Loucy (cell line): ENCODE data around the gene PTPRN2.

Source experiments
- H2AFZ ChIP-seq: fragments of 200-600 bp; sonication (generic); 2 replicates; pipeline ENCODE4 v1.6.0; 2016; ENCODE audit warnings: antibody characterized with exemption, mild to moderate bottlenecking, low read length, moderate library complexity
- H3F3A ChIP-seq: fragments of 200-600 bp; 2 replicates; pipeline ENCODE4 v1.6.0; 2016; ENCODE audit warnings: antibody characterized with exemption, low read depth, mild to moderate bottlenecking
- H3K27me3 ChIP-seq: fragments of 200-600 bp; sonication (generic); 2 replicates; pipeline ENCODE4 v1.6.1; 2014; ENCODE audit warnings: low read length, mild to moderate bottlenecking; ENCODE audit not compliant: insufficient read depth, poor library complexity, severe bottlenecking
- H3K36me3 ChIP-seq: fragments of 200-600 bp; sonication (generic); 2 replicates; pipeline ENCODE4 v1.6.1; 2016; ENCODE audit warnings: low read length; ENCODE audit not compliant: insufficient read depth
- H3K4me1 ChIP-seq: fragments of 200-600 bp; sonication (generic); 2 replicates; pipeline ENCODE4 v1.5.1; 2014; ENCODE audit warnings: low read length, mild to moderate bottlenecking; ENCODE audit not compliant: insufficient read depth, poor library complexity, severe bottlenecking
- H3K4me2 ChIP-seq: fragments of 200-600 bp; sonication (generic); 2 replicates; pipeline ENCODE4 v1.6.0; 2014; ENCODE audit warnings: antibody characterized with exemption, low read length, low read depth, mild to moderate bottlenecking; ENCODE audit not compliant: poor library complexity, severe bottlenecking
- H3K4me3 ChIP-seq: fragments of 200-600 bp; sonication (generic); 2 replicates; pipeline ENCODE4 v1.5.1; 2014; ENCODE audit warnings: low read length, mild to moderate bottlenecking, mixed read lengths; ENCODE audit not compliant: poor library complexity, severe bottlenecking
- H3K79me2 ChIP-seq: fragments of 200-600 bp; sonication (generic); 2 replicates; pipeline ENCODE4 v1.6.1; 2014; ENCODE audit warnings: low read length; ENCODE audit not compliant: insufficient read depth
- H3K9ac ChIP-seq: fragments of 200-600 bp; sonication (generic); 2 replicates; pipeline ENCODE4 v1.6.0; 2014; ENCODE audit warnings: mild to moderate bottlenecking, low read depth, low read length, moderate library complexity; ENCODE audit not compliant: poor library complexity, severe bottlenecking
- H3K9me2 ChIP-seq: fragments of 200-600 bp; sonication (generic); replicated peaks from 2 replicates; pipeline ENCODE4 v1.6.1; 2016; ENCODE audit warnings: low read depth, low read length, mixed read lengths
- H3K9me3 ChIP-seq: fragments of 200-600 bp; sonication (generic); 2 replicates; pipeline ENCODE4 v1.6.1; 2014; ENCODE audit warnings: mild to moderate bottlenecking, antibody characterized with exemption, low read length, low read depth; ENCODE audit not compliant: insufficient read depth
- H4K20me1 ChIP-seq: fragments of 200-600 bp; sonication (generic); 2 replicates; pipeline ENCODE4 v1.6.0; 2014; ENCODE audit warnings: antibody characterized with exemption, low read length, mild to moderate bottlenecking; ENCODE audit not compliant: insufficient read depth, poor library complexity, severe bottlenecking
- EZH2phosphoT487 ChIP-seq: fragments of 200-600 bp; IDR thresholded peaks from 2 replicates; pipeline ENCODE4 v1.6.1; 2018; ENCODE audit warnings: antibody characterized with exemption, mild to moderate bottlenecking, moderate library complexity, borderline replicate concordance
- TF ChIP-seq, protein P1 (sequence below): fragments of 200-600 bp; sonication (generic); conservative IDR thresholded peaks from 2 replicates; pipeline ENCODE4 v1.5.1; 2014; ENCODE audit warnings: mild to moderate bottlenecking, antibody characterized with exemption, low read length

PTPRN2 gene

DNA sequence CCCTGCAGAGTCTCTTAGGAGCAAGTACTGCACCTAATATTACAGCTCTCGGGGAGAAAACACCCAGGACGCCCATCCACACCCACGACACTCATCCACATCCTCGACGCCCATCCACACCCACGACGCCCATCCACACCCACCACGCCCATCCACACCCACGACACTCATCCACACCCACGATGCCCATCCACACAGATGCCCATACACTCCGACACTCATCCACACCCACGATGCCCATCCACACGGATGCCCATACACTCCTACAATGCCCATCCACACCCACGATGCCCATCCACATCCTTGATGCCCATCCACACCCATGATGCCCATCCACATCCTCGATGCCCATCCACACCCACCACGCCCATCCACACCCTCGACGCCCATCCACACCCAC lies 503.1 kb downstream of the PTPRN2 start:
- no peak for TF ChIP-seq EZH2phosphoT487
- TF ChIP-seq, protein P1, sequence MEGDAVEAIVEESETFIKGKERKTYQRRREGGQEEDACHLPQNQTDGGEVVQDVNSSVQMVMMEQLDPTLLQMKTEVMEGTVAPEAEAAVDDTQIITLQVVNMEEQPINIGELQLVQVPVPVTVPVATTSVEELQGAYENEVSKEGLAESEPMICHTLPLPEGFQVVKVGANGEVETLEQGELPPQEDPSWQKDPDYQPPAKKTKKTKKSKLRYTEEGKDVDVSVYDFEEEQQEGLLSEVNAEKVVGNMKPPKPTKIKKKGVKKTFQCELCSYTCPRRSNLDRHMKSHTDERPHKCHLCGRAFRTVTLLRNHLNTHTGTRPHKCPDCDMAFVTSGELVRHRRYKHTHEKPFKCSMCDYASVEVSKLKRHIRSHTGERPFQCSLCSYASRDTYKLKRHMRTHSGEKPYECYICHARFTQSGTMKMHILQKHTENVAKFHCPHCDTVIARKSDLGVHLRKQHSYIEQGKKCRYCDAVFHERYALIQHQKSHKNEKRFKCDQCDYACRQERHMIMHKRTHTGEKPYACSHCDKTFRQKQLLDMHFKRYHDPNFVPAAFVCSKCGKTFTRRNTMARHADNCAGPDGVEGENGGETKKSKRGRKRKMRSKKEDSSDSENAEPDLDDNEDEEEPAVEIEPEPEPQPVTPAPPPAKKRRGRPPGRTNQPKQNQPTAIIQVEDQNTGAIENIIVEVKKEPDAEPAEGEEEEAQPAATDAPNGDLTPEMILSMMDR: no peak
- no peaks in the 10 kb centered on the region for H3K27me3 ChIP-seq

GRCh38 chr7:158083526-158084310 lies 503.9 kb downstream of the PTPRN2 start:
- no peaks in the 10 kb centered on the region for H3K4me1 ChIP-seq
- H3K9ac ChIP-seq: no peak overlapping the region
- H2AFZ ChIP-seq: no peak overlapping the region
- TF ChIP-seq, protein P1: no peak
- no peak for TF ChIP-seq EZH2phosphoT487
- H4K20me1 ChIP-seq: no peaks in the 10 kb centered on the region
- H3K79me2 ChIP-seq: no peaks in the 10 kb centered on the region
- no peak overlapping the region for H3K4me3 ChIP-seq
- no peaks in the 10 kb centered on the region for H3K27me3 ChIP-seq
- H3K4me2 ChIP-seq: no peak overlapping the region
- H3F3A ChIP-seq: no peaks in the 10 kb centered on the region
- no peaks in the 10 kb centered on the region for H3K36me3 ChIP-seq
- H3K9me3 ChIP-seq: peaks cover 6% of the 10 kb centered on the region; the same call in 1 of the 2 replicates
- H3K9me2 ChIP-seq: no peaks in the 10 kb centered on the region

More for the DNA sequence above, 503.1 kb downstream of the PTPRN2 start:
- Histone ChIP-seq H3F3A (no peaks in the 10 kb centered on the region), H3K4me3 (no peak overlapping the region), H3K79me2 (no peaks in the 10 kb centered on the region), H3K9me2 (no peaks in the 10 kb centered on the region), H4K20me1 (no peaks in the 10 kb centered on the region), H3K4me1 (no peaks in the 10 kb centered on the region), H2AFZ (no peak overlapping the region), H3K9me3 (peaks cover 6% of the 10 kb centered on the region; the same call in 1 of the 2 replicates), H3K4me2 (no peak overlapping the region), H3K9ac (no peak overlapping the region), H3K36me3 (no peaks in the 10 kb centered on the region)

DNA sequence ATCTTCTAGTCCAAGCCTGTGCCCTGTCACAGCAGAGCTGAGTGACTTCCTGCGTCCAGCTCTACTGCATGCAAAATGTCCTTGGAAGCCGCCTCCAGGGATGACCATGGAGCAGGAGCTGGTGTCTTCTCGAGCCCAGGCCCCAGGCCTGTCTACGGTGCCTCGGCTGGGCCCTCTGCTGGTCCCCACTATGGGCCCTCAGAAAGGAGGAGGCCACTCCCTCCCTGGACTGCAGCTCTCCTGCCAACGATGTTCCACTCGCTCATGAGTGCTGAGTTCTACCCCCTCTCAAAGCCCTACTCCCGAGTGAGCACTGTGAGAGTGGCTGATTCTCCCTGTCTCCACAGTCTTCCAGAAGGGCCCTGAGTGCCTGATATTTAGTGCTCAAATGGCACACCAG lies 504.9 kb downstream of the PTPRN2 start:
- no peaks in the 10 kb centered on the region for H3K36me3 ChIP-seq
- no peaks in the 10 kb centered on the region for H3K4me1 ChIP-seq
- H3K27me3 ChIP-seq: no peaks in the 10 kb centered on the region
- no peak overlapping the region for H3K4me3 ChIP-seq
- H3K9me2 ChIP-seq: no peaks in the 10 kb centered on the region
- TF ChIP-seq, protein P1: no peak
- no peak for TF ChIP-seq EZH2phosphoT487
- no peak overlapping the region for H2AFZ ChIP-seq
- H3K9ac ChIP-seq: no peak overlapping the region
- no peaks in the 10 kb centered on the region for H3K79me2 ChIP-seq
- H3K4me2 ChIP-seq: no peak overlapping the region
- no peaks in the 10 kb centered on the region for H4K20me1 ChIP-seq
- peaks cover 6% of the 10 kb centered on the region; the same call in 1 of the 2 replicates for H3K9me3 ChIP-seq
- H3F3A ChIP-seq: no peaks in the 10 kb centered on the region
